ENCODE measurements around the gene CREG2. TPM values are rescaled to one million over a fixed set of nuclear protein-coding genes. Genes with fewer than 3 reads are reported as not detected.

CREG2 gene
- total and polyA plus RNA-seq, 8 donors = 0.05 to 0.37 TPM; not detected in 6

DNA sequence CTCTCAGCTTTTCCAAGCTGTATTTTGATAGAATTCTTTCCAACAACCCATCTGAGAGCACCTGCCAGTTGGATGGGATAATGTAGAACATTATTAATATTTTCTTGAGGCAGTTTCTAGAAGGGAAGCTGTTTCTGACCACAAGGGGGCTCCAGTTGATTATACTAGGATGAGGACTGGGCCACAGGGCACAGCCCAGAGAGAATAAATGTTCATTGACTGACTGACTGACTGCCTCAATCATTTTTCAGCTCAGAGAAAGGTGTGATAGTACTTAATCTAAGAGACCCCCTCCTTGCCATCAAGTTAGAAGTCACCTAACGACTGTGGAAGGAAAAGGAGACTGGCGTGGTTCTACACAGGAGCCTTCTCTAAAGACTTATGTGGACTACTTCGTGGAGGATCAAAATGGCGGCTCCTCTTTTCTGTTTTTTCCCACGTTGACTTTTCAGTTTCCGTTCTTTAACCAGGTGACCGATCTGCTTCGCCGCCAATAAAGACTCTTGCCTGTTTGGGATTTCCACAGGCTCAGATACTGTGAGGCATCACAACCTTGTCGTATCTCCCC, 31.9 kb upstream of the CREG2 start:
- TF ChIP-seq, protein P1, sequence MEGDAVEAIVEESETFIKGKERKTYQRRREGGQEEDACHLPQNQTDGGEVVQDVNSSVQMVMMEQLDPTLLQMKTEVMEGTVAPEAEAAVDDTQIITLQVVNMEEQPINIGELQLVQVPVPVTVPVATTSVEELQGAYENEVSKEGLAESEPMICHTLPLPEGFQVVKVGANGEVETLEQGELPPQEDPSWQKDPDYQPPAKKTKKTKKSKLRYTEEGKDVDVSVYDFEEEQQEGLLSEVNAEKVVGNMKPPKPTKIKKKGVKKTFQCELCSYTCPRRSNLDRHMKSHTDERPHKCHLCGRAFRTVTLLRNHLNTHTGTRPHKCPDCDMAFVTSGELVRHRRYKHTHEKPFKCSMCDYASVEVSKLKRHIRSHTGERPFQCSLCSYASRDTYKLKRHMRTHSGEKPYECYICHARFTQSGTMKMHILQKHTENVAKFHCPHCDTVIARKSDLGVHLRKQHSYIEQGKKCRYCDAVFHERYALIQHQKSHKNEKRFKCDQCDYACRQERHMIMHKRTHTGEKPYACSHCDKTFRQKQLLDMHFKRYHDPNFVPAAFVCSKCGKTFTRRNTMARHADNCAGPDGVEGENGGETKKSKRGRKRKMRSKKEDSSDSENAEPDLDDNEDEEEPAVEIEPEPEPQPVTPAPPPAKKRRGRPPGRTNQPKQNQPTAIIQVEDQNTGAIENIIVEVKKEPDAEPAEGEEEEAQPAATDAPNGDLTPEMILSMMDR (IDR thresholded peaks at IDR 0.05) = peak in 5 of 7 experiments; percentile 40 to 71 (median 61)
- TF ChIP-seq POLR2AphosphoS5 (IDR thresholded peaks at IDR 0.05) (no peak), EP300 (IDR thresholded peaks at IDR 0.05) (no peak), POLR2A (IDR thresholded peaks at IDR 0.05) (no peak)

DNA sequence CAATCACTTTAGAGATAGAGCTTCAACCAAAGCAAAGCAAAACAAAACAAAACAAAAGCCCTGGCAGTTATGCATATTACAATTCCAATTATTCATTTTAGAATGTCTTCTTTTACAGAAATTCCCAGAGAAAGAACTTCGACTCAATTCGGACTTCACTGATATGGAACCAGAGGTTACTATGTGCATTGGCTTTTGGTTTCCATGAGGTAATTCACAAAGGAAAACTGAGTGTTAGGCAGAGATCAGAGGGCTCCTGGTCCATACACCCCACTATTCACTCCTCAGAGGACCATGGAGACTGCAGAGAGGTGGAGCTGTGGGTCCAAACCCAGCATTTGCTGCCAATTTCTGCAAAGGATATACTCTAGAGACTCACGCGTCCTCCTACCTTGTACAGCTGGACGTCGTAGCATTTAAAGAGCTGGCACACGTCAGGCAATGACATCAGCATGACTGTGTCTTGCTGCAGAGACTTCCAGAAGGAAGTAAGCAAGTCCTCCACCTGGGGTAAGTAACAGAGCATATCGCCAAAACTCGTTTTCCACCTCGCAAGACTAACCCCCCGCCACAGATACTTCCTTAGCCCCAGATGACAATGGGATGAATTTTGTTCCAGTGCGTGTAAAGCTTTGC, 31.3 kb upstream of the CREG2 start:
- Histone ChIP-seq H3K27ac (no peak overlapping the region), H3K4me3 (no peak overlapping the region), H3K36me3 (no peaks in the 10 kb centered on the region), H3K9me3 (peaks cover 0 to 5% (median 4%) of the 10 kb centered on the region in 4 donors), H3K4me1 (no peaks in the 10 kb centered on the region), H3K27me3 (no peaks in the 10 kb centered on the region)
- 66 to 72% (median 70%) methylated on average over 12 of the region's 12 CpGs for WGBS, 5 donors
- intact Hi-C loops (cut with DNase I; ENCODE audit: low total_unique reads) = loop anchor here (10.0 kb wide), 1 partner anchor 416 kb away; no protein-coding TSS in a partner anchor
- DNase-seq = no peak
- TF ChIP-seq, protein P1 (IDR thresholded peaks at IDR 0.05) = no peak
- TF ChIP-seq EP300 (IDR thresholded peaks at IDR 0.05) (no peak), POLR2AphosphoS5 (IDR thresholded peaks at IDR 0.05) (no peak), POLR2A (IDR thresholded peaks at IDR 0.05) (no peak)

More for the DNA sequence above, 31.9 kb upstream of the CREG2 start:
- intact Hi-C loops (cut with DNase I; ENCODE audit: low total_unique reads) = loop anchor here (10.0 kb wide), 1 partner anchor 416 kb away; no protein-coding TSS in a partner anchor
- 87 to 91% (median 90%) methylated on average over 10 of the region's 10 CpGs for WGBS, 5 donors
- peaks cover 0 to 5% (median 4%) of the 10 kb centered on the region in 4 donors for H3K9me3 ChIP-seq
- H3K4me1 ChIP-seq = no peaks in the 10 kb centered on the region
- no peak overlapping the region for H3K4me3 ChIP-seq
- peak; percentile 68 to 81 for DNase-seq
- no peak overlapping the region for H3K27ac ChIP-seq
- H3K36me3 ChIP-seq = no peaks in the 10 kb centered on the region
- H3K27me3 ChIP-seq = no peaks in the 10 kb centered on the region

DNA sequence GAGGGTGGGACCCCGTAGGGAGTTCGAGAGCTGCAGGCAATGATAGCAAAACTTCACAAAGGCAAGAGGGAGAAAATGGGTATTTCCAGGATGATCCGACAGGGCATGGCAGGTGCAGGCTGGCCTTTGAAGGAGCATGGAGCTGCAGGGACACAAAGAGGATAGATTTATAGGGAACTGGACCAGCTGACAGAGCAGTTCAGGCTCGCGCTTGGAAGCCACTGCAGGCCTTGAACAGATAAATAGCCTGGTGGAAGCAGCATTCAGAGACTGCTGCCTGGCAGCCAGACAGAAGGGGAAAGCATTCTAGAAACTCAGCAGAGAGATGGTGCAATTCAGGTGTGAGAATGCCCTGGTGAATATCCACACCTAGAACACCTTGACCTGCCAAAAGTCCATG, 29.3 kb upstream of the CREG2 start:
- no peaks in the 10 kb centered on the region for H3K4me1 ChIP-seq
- no peak for DNase-seq
- H3K27me3 ChIP-seq = no peaks in the 10 kb centered on the region
- peaks cover 0 to 5% (median 4%) of the 10 kb centered on the region in 4 donors for H3K9me3 ChIP-seq
- H3K36me3 ChIP-seq = no peaks in the 10 kb centered on the region
- 77 to 93% (median 90%) methylated on average over 5 of the region's 5 CpGs for WGBS, 5 donors
- TF ChIP-seq, protein P1 (IDR thresholded peaks at IDR 0.05) = no peak
- TF ChIP-seq POLR2A (IDR thresholded peaks at IDR 0.05) = no peak
- no peak for TF ChIP-seq POLR2AphosphoS5 (IDR thresholded peaks at IDR 0.05)
- TF ChIP-seq EP300 (IDR thresholded peaks at IDR 0.05) = no peak
- intact Hi-C loops (cut with DNase I; ENCODE audit: low total_unique reads) = loop anchor here (10.0 kb wide), 1 partner anchor 418 kb away; no protein-coding TSS in a partner anchor
- no peak overlapping the region for H3K27ac ChIP-seq
- no peak overlapping the region for H3K4me3 ChIP-seq

DNA sequence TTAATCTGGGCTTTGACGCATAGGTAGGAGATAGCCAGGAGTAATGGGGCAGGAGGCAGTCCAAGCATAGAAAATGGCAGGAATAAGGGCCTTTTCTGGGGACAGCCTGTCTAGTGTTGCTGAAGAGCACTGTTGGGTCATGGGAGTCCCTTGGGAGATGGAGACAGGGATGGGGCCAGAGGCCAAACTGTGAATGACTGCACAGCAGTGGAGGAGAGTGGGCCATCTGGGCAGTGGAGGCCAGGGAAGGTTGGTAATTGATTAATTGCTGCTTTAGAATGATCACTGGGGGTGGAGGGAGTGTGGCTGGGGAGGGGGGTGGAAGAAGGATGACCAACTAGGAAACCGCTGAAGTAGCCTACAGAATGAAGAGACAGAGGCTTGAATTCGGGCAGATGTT, 28.6 kb upstream of the CREG2 start:
- 89 to 97% (median 91%) methylated on average over 3 of the region's 3 CpGs for WGBS, 5 donors
- no peaks in the 10 kb centered on the region for H3K27me3 ChIP-seq
- no peak overlapping the region for H3K27ac ChIP-seq
- DNase-seq = no peak
- H3K9me3 ChIP-seq = peaks cover 0 to 5% (median 4%) of the 10 kb centered on the region in 4 donors
- intact Hi-C loops (cut with DNase I; ENCODE audit: low total_unique reads) = loop anchor here (10.0 kb wide), 1 partner anchor 419 kb away; no protein-coding TSS in a partner anchor
- no peaks in the 10 kb centered on the region for H3K4me1 ChIP-seq
- no peaks in the 10 kb centered on the region for H3K36me3 ChIP-seq
- H3K4me3 ChIP-seq = no peak overlapping the region
- TF ChIP-seq POLR2AphosphoS5 (IDR thresholded peaks at IDR 0.05) (no peak), EP300 (IDR thresholded peaks at IDR 0.05) (no peak), POLR2A (IDR thresholded peaks at IDR 0.05) (no peak)
- TF ChIP-seq, protein P1 (IDR thresholded peaks at IDR 0.05) = no peak
